SJCRH30 (cell line): ENCODE data around the gene ERG. TPM values are rescaled to one million over a fixed set of nuclear protein-coding genes. Genes with fewer than 3 reads are reported as not detected.

Experiments
- DNase-seq, 2 experiments: peaks; one replicate each; pipeline ENCODE4 v3.0.0-alpha.2; 2015 to 2020
- H3K27ac ChIP-seq: fragments of 250-450 bp; sonication (Bioruptor Pico); 2 replicates; pipeline ENCODE4 v1.5.1; 2020; ENCODE audit warnings: mild to moderate bottlenecking, moderate library complexity
- H3K27me3 ChIP-seq: fragments of 250-450 bp; sonication (Bioruptor Pico); 2 replicates; pipeline ENCODE4 v1.5.1; 2020; ENCODE audit warnings: mild to moderate bottlenecking, moderate library complexity
- H3K36me3 ChIP-seq: fragments of 250-450 bp; sonication (Bioruptor Pico); 2 replicates; pipeline ENCODE4 v1.5.1; 2020; ENCODE audit warnings: mild to moderate bottlenecking, moderate library complexity
- H3K4me1 ChIP-seq: fragments of 250-450 bp; sonication (Bioruptor Pico); 2 replicates; pipeline ENCODE4 v1.5.1; 2020; ENCODE audit warnings: mild to moderate bottlenecking, moderate library complexity
- H3K4me3 ChIP-seq: fragments of 250-450 bp; sonication (Bioruptor Pico); 2 replicates; pipeline ENCODE4 v1.5.1; 2020; ENCODE audit warnings: mild to moderate bottlenecking, moderate library complexity
- H3K9me3 ChIP-seq: fragments of 250-450 bp; sonication (Bioruptor Pico); replicated peaks from 2 replicates; pipeline ENCODE4 v1.5.1; 2020; ENCODE audit warnings: mild to moderate bottlenecking, moderate library complexity
- total RNA-seq: library from RNA; depleted of rRNA; stranded (reverse); fragments of >200 nt; shearing (Covaris generic); gene quantifications from 2 replicates; pipeline ENCODE4 v1.2.3, GENCODE V29; 2014

ERG gene
- total RNA-seq, 1 experiment from 2014 or later: not detected

- Histone ChIP-seq H3K4me1 (no peaks in the 10 kb centered on the region), H3K27me3 (no peaks in the 10 kb centered on the region), H3K9me3 (no peaks in the 10 kb centered on the region), H3K4me3 (no peak overlapping the region), H3K36me3 (no peaks in the 10 kb centered on the region), H3K27ac (no peak overlapping the region)
- DNase-seq: no peak
Observed at GRCh38 chr21:38472412-38473108, 25.7 kb downstream of the ERG start.

- Histone ChIP-seq H3K27ac (no peak overlapping the region), H3K27me3 (no peaks in the 10 kb centered on the region), H3K4me3 (no peak overlapping the region), H3K4me1 (no peaks in the 10 kb centered on the region), H3K9me3 (no peaks in the 10 kb centered on the region), H3K36me3 (no peaks in the 10 kb centered on the region)
- DNase-seq: no peak
Observed at GRCh38 chr21:38471766-38472165, 26.5 kb downstream of the ERG start.

GRCh38 chr21:38470755-38471154, 27.5 kb downstream of the ERG start:
- no peaks in the 10 kb centered on the region for H3K36me3 ChIP-seq
- H3K27ac ChIP-seq: no peak overlapping the region

GRCh38 chr21:38469642-38470041, 28.6 kb downstream of the ERG start:
- no peaks in the 10 kb centered on the region for H3K9me3 ChIP-seq

More at GRCh38 chr21:38470755-38471154, 27.5 kb downstream of the ERG start:
- H3K27me3 ChIP-seq: no peaks in the 10 kb centered on the region
- no peak for DNase-seq
- no peak overlapping the region for H3K4me3 ChIP-seq
- no peaks in the 10 kb centered on the region for H3K4me1 ChIP-seq
- no peaks in the 10 kb centered on the region for H3K9me3 ChIP-seq

GRCh38 chr21:38468989-38469388, 29.3 kb downstream of the ERG start:
- no peak for DNase-seq
- H3K4me3 ChIP-seq: no peak overlapping the region
- H3K27me3 ChIP-seq: no peaks in the 10 kb centered on the region
- no peaks in the 10 kb centered on the region for H3K36me3 ChIP-seq
- no peaks in the 10 kb centered on the region for H3K9me3 ChIP-seq
- H3K4me1 ChIP-seq: no peaks in the 10 kb centered on the region
- no peak overlapping the region for H3K27ac ChIP-seq

More at GRCh38 chr21:38469642-38470041, 28.6 kb downstream of the ERG start:
- Histone ChIP-seq H3K36me3 (no peaks in the 10 kb centered on the region), H3K27ac (no peak overlapping the region), H3K4me3 (no peak overlapping the region), H3K4me1 (no peaks in the 10 kb centered on the region), H3K27me3 (no peaks in the 10 kb centered on the region)
- no peak for DNase-seq

GRCh38 chr21:38467911-38468310, 30.4 kb downstream of the ERG start:
- Histone ChIP-seq H3K27ac (no peak overlapping the region), H3K9me3 (no peaks in the 10 kb centered on the region), H3K4me1 (no peaks in the 10 kb centered on the region), H3K36me3 (no peaks in the 10 kb centered on the region), H3K27me3 (no peaks in the 10 kb centered on the region), H3K4me3 (no peak overlapping the region)
- DNase-seq: no peak

- H3K27me3 ChIP-seq: no peaks in the 10 kb centered on the region
- H3K36me3 ChIP-seq: no peaks in the 10 kb centered on the region
- no peak overlapping the region for H3K4me3 ChIP-seq
- no peak overlapping the region for H3K27ac ChIP-seq
- no peaks in the 10 kb centered on the region for H3K9me3 ChIP-seq
- no peaks in the 10 kb centered on the region for H3K4me1 ChIP-seq
- no peak for DNase-seq
Observed at GRCh38 chr21:38467374-38467773, 30.9 kb downstream of the ERG start.

- no peak overlapping the region for H3K4me3 ChIP-seq
- no peaks in the 10 kb centered on the region for H3K9me3 ChIP-seq
- H3K4me1 ChIP-seq: no peaks in the 10 kb centered on the region
- H3K27me3 ChIP-seq: no peaks in the 10 kb centered on the region
- no peak overlapping the region for H3K27ac ChIP-seq
- no peak for DNase-seq
- no peaks in the 10 kb centered on the region for H3K36me3 ChIP-seq
Observed at GRCh38 chr21:38460171-38460742, 38.0 kb downstream of the ERG start.

- Histone ChIP-seq H3K27me3 (no peaks in the 10 kb centered on the region), H3K9me3 (no peaks in the 10 kb centered on the region), H3K4me3 (no peak overlapping the region), H3K4me1 (no peaks in the 10 kb centered on the region), H3K36me3 (no peaks in the 10 kb centered on the region), H3K27ac (no peak overlapping the region)
- no peak for DNase-seq
Observed at GRCh38 chr21:38459490-38459889, 38.8 kb downstream of the ERG start.

GRCh38 chr21:38455403-38455802, 42.9 kb downstream of the ERG start:
- DNase-seq: no peak
- Histone ChIP-seq H3K36me3 (no peaks in the 10 kb centered on the region), H3K9me3 (no peaks in the 10 kb centered on the region), H3K27ac (no peak overlapping the region), H3K4me1 (no peaks in the 10 kb centered on the region), H3K27me3 (no peaks in the 10 kb centered on the region), H3K4me3 (no peak overlapping the region)

- H3K36me3 ChIP-seq: no peaks in the 10 kb centered on the region
- no peak overlapping the region for H3K27ac ChIP-seq
- no peaks in the 10 kb centered on the region for H3K9me3 ChIP-seq
- no peaks in the 10 kb centered on the region for H3K4me1 ChIP-seq
- H3K4me3 ChIP-seq: no peak overlapping the region
- H3K27me3 ChIP-seq: no peaks in the 10 kb centered on the region
- DNase-seq: no peak
Observed at GRCh38 chr21:38454702-38455101, 43.6 kb downstream of the ERG start.

- H3K4me3 ChIP-seq: no peak overlapping the region
- no peaks in the 10 kb centered on the region for H3K4me1 ChIP-seq
- no peak for DNase-seq
- H3K36me3 ChIP-seq: no peaks in the 10 kb centered on the region
- H3K27me3 ChIP-seq: no peaks in the 10 kb centered on the region
- H3K27ac ChIP-seq: no peak overlapping the region
- H3K9me3 ChIP-seq: no peaks in the 10 kb centered on the region
Observed at GRCh38 chr21:38454161-38454560, 44.1 kb downstream of the ERG start.

GRCh38 chr21:38448671-38449385, 49.4 kb downstream of the ERG start:
- Histone ChIP-seq H3K36me3 (no peaks in the 10 kb centered on the region), H3K4me1 (no peaks in the 10 kb centered on the region), H3K9me3 (no peaks in the 10 kb centered on the region), H3K4me3 (no peak overlapping the region), H3K27ac (no peak overlapping the region), H3K27me3 (no peaks in the 10 kb centered on the region)
- no peak for DNase-seq

- Histone ChIP-seq H3K27ac (no peak overlapping the region), H3K9me3 (no peaks in the 10 kb centered on the region), H3K4me1 (no peaks in the 10 kb centered on the region), H3K27me3 (no peaks in the 10 kb centered on the region), H3K36me3 (no peaks in the 10 kb centered on the region), H3K4me3 (no peak overlapping the region)
- DNase-seq: no peak
Observed at GRCh38 chr21:38447611-38448010, 50.7 kb downstream of the ERG start.

- Histone ChIP-seq H3K36me3 (no peaks in the 10 kb centered on the region), H3K9me3 (no peaks in the 10 kb centered on the region), H3K27me3 (no peaks in the 10 kb centered on the region), H3K4me1 (no peaks in the 10 kb centered on the region), H3K27ac (no peak overlapping the region), H3K4me3 (no peak overlapping the region)
- DNase-seq: no peak
Observed at GRCh38 chr21:38444691-38445090, 53.6 kb downstream of the ERG start.
